Nephron progenitor cell (in vitro differentiated cells): ENCODE data around the gene FBXL14.

ENCODE experiments used
- DNase-seq: peaks from one replicate; pipeline ENCODE4 v3.0.0; 2021
- H3K27ac Mint-ChIP-seq: 2 replicates; pipeline ENCODE4 v1.8.0; 2021; ENCODE audit warnings: mild to moderate bottlenecking, moderate library complexity, mixed read lengths
- H3K27me3 Mint-ChIP-seq: 2 replicates; pipeline ENCODE4 v1.8.0; 2021; ENCODE audit warnings: mild to moderate bottlenecking, low read depth, mixed read lengths; ENCODE audit not compliant: poor library complexity
- H3K36me3 Mint-ChIP-seq: 2 replicates; pipeline ENCODE4 v1.8.0; 2021; ENCODE audit warnings: low read depth, mixed read lengths
- H3K4me1 Mint-ChIP-seq: 2 replicates; pipeline ENCODE4 v1.8.0; 2021; ENCODE audit warnings: mixed read lengths
- H3K4me3 Mint-ChIP-seq: 2 replicates; pipeline ENCODE4 v1.8.0; 2021; ENCODE audit warnings: mild to moderate bottlenecking, moderate library complexity, mixed read lengths
- H3K9me3 Mint-ChIP-seq: 2 replicates; pipeline ENCODE4 v1.8.0; 2021; ENCODE audit warnings: mild to moderate bottlenecking, moderate library complexity, mixed read lengths
- CTCF ChIP-seq: fragments of 200-600 bp; sonication (generic); IDR thresholded peaks from 2 replicates; pipeline ENCODE4 v1.5.0; 2021; ENCODE audit warnings: antibody characterized with exemption

FBXL14 gene

GRCh38 chr12:1633459-1633858 is 39.1 kb upstream of the FBXL14 start:
- DNase-seq, result no peak
- Mint-ChIP-seq H3K9me3 (no peaks in the 10 kb centered on the region), H3K36me3 (peaks cover 35% of the 10 kb centered on the region), H3K4me1 (peaks cover 74% of the 10 kb centered on the region), H3K27me3 (peaks cover 12% of the 10 kb centered on the region), H3K4me3 (peak overlapping the region; percentile 88), H3K27ac (no peak overlapping the region)
- TF ChIP-seq CTCF, result no peak

- Mint-ChIP-seq H3K4me3 (peak overlapping the region; percentile 88), H3K36me3 (peaks cover 27% of the 10 kb centered on the region), H3K27me3 (peaks cover 10% of the 10 kb centered on the region), H3K4me1 (peaks cover 77% of the 10 kb centered on the region), H3K9me3 (no peaks in the 10 kb centered on the region), H3K27ac (no peak overlapping the region)
- no peak for DNase-seq
- TF ChIP-seq CTCF, result no peak
Observed at GRCh38 chr12:1632702-1633101, 38.3 kb upstream of the FBXL14 start.

- Mint-ChIP-seq H3K4me1 (peaks cover 86% of the 10 kb centered on the region), H3K36me3 (peaks cover 14% of the 10 kb centered on the region), H3K9me3 (no peaks in the 10 kb centered on the region), H3K27me3 (peaks cover 10% of the 10 kb centered on the region), H3K27ac (peak overlapping the region; percentile 85), H3K4me3 (peak overlapping the region; percentile 88)
- TF ChIP-seq CTCF, result no peak
- peak; percentile 52 for DNase-seq
Observed at GRCh38 chr12:1630827-1631591, 36.6 kb upstream of the FBXL14 start.

DNA sequence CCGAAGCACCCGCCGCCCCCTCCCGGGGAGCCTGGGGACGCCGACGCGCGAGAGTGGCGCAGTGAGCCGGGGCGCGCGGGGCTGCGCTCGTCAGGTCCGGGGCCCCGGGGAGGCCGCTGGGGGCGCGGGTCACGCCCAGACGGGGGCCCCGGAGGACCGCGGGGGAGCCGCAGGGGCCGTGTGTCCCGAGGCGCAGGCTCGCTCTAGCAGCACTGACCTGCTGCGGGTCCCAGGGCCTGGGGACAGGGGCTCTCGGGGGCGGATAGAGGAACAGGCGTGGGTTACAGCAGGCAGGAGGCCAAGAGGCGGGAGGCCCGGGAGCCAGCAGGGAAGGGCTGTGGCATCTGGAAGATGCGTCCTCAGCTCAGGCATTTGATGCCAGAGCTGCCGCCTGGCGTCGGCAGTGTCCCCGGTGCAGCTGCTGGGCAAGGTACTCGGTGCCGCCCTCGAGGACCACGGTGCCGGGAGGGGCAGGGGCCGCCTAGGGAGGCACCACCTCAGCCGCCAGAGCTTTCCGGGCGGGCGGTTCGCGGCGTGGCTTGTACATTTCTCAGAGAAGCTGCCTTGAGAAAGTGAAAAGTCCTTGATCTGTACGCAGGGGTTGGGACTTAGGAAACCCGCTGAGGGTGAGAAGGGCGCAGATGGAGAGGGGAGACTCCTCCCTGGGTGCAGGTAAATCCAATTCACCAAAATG is 35.9 kb upstream of the FBXL14 start:
- H3K27ac Mint-ChIP-seq, result peak overlapping the region; percentile 93
- peaks cover 88% of the 10 kb centered on the region for H3K4me1 Mint-ChIP-seq
- no peaks in the 10 kb centered on the region for H3K9me3 Mint-ChIP-seq
- TF ChIP-seq CTCF, result peak; percentile 3
- H3K4me3 Mint-ChIP-seq, result peak overlapping the region; percentile 88
- H3K36me3 Mint-ChIP-seq, result peaks cover 9% of the 10 kb centered on the region
- peak; percentile 68 for DNase-seq
- H3K27me3 Mint-ChIP-seq, result peaks cover 10% of the 10 kb centered on the region

GRCh38 chr12:1629338-1630132 is 35.2 kb upstream of the FBXL14 start:
- Mint-ChIP-seq H3K4me3 (peak overlapping the region; percentile 84), H3K27me3 (peaks cover 10% of the 10 kb centered on the region), H3K27ac (peak overlapping the region; percentile 93), H3K9me3 (no peaks in the 10 kb centered on the region), H3K36me3 (peaks cover 5% of the 10 kb centered on the region), H3K4me1 (peaks cover 88% of the 10 kb centered on the region)
- peak; percentile 13 for TF ChIP-seq CTCF
- peak; percentile 73 for DNase-seq
